Panc1 (cell line): ENCODE data around the gene MBTPS2. TPM values are rescaled to one million over a fixed set of nuclear protein-coding genes. Genes with fewer than 3 reads are reported as not detected.

Experiments used
- ATAC-seq: fragments of 200-7000 bp; cut with Tn5 transposase; 2 replicates; pipeline ENCODE4 v1.9.1; 2020; ENCODE audit warnings: mild to moderate bottlenecking, moderate library complexity
- BruUV-seq: library from RNA; stranded (reverse); fragments of 400-500 nt; replicated peaks from 2 replicates; lab custom pipeline; 2021; lab: Mats Ljungman, UMichigan
- CTCF ChIA-PET: fragments of 300-600 bp; sonication (Branson Sonifier 250); formaldehyde crosslinking; loops from one replicate; lab custom pipeline; 2022; ENCODE audit warnings: antibody characterized with exemption; lab: Charles Lee
- POLR2A ChIA-PET: fragments of 300-600 bp; sonication (Branson Sonifier 250); formaldehyde crosslinking; loops from one replicate; lab custom pipeline; 2022; ENCODE audit warnings: antibody characterized with exemption; lab: Charles Lee
- DNase-seq: peaks from one replicate; pipeline ENCODE4 v3.0.0-alpha.2; 2010; ENCODE audit warnings: low read depth, low spot score
- H3K27ac ChIP-seq: 2 replicates; pipeline ENCODE4 v1.5.1; 2011; ENCODE audit warnings: mild to moderate bottlenecking, low read length, inconsistent platforms
- H3K27me3 ChIP-seq: fragments of 200-500 bp; sonication (Bioruptor generic); 2 replicates; pipeline ENCODE4 v1.6.0; 2014; ENCODE audit warnings: low read length, inconsistent platforms; ENCODE audit not compliant: control insufficient read depth, insufficient read depth
- H3K36me3 ChIP-seq: fragments of 200-500 bp; sonication (Bioruptor generic); 2 replicates; pipeline ENCODE4 v1.5.1; 2014; ENCODE audit warnings: inconsistent platforms, mild to moderate bottlenecking, low read length, moderate library complexity; ENCODE audit not compliant: control insufficient read depth, insufficient read depth
- H3K4me1 ChIP-seq: 2 replicates; pipeline ENCODE4 v1.5.1; 2011; ENCODE audit warnings: inconsistent platforms, mild to moderate bottlenecking, low read length, moderate library complexity; ENCODE audit not compliant: control insufficient read depth, insufficient read depth
- H3K4me3 ChIP-seq, 2 experiments: 2 replicates each; pipeline ENCODE4 v1.5.1; 2011 to 2012; ENCODE audit warnings: low read depth in 2 of 2, low read length in 2 of 2, mild to moderate bottlenecking in 2 of 2, inconsistent platforms in 1 of 2, moderate library complexity in 1 of 2
- H3K9me3 ChIP-seq: fragments of 200-500 bp; sonication (Bioruptor generic); 2 replicates; pipeline ENCODE4 v1.5.1; 2014; ENCODE audit warnings: low read depth, mild to moderate bottlenecking, inconsistent platforms, low read length, moderate library complexity; ENCODE audit not compliant: control insufficient read depth, insufficient read depth
- CTCF ChIP-seq: fragments of 450-650 bp; IDR thresholded peaks from 2 replicates; pipeline ENCODE4 v1.5.1; 2017; ENCODE audit warnings: mild to moderate bottlenecking
- POLR2AphosphoS5 ChIP-seq: IDR thresholded peaks from 2 replicates; pipeline ENCODE4 v1.6.1; 2012; ENCODE audit warnings: mild to moderate bottlenecking, low read depth, low read length, moderate library complexity
- REST ChIP-seq, 2 experiments: IDR thresholded peaks; 2 replicates each; pipeline ENCODE4 v1.6.1; 2011 to 2012; ENCODE audit warnings: low read depth in 2 of 2, control low read depth in 1 of 2, low read length in 1 of 2, mild to moderate bottlenecking in 1 of 2, moderate library complexity in 1 of 2; ENCODE audit not compliant: insufficient read depth in 1 of 2
- SIN3A ChIP-seq: IDR thresholded peaks from 2 replicates; pipeline ENCODE4 v1.6.1; 2012; ENCODE audit warnings: low read depth, mild to moderate bottlenecking, low read length, moderate library complexity, borderline replicate concordance; ENCODE audit not compliant: insufficient read depth
- TCF7L2 ChIP-seq: IDR thresholded peaks from 2 replicates; pipeline ENCODE4 v1.6.1; 2011; ENCODE audit warnings: mild to moderate bottlenecking, low read depth, low read length, inconsistent platforms
- in situ Hi-C: cut with HindIII; loops from 2 replicates; pipeline ENCODE4 v1.10.0; 2016; ENCODE audit warnings: low sequenced_read_pairs, low pct_unique_long_range_greater_than_20kb
- intact Hi-C: fragments of 100-400 bp; cut with micrococcal nuclease; formaldehyde crosslinking; loops from one replicate; pipeline ENCODE4 v1.10.0; 2022; ENCODE audit not compliant: unreplicated experiment
- total RNA-seq: library from RNA; stranded (reverse); gene quantifications from one replicate; pipeline ENCODE4 v1.2.1, GENCODE V29; 2021; ENCODE audit not compliant: unreplicated experiment

The MBTPS2 gene
- total RNA-seq, 1 experiment from 2014 or later = 13.5 TPM

GRCh38 chrX:21881881-21882574, 42.6 kb downstream of the MBTPS2 start:
- POLR2A ChIA-PET = no interaction called here
- H3K27me3 ChIP-seq = no peaks in the 10 kb centered on the region
- BruUV-seq = no TSS peak
- DNase-seq (no peak), ATAC-seq (no peak)
- no peaks in the 10 kb centered on the region for H3K4me1 ChIP-seq
- CTCF ChIA-PET = no interaction called here
- no peak overlapping the region for H3K27ac ChIP-seq
- intact Hi-C loops (no loop called here), in situ Hi-C loops (no loop called here)
- no peak overlapping the region for H3K4me3 ChIP-seq
- H3K9me3 ChIP-seq = no peaks in the 10 kb centered on the region
- TF ChIP-seq TCF7L2 = no peak
- TF ChIP-seq CTCF = no peak
- TF ChIP-seq SIN3A = no peak
- no peak for TF ChIP-seq REST (IDR thresholded peaks at IDR 0.05; ENCODE audit: insufficient read depth in 1 of 2, low read depth in 2 of 2, low read length in 1 of 2)
- no peak for TF ChIP-seq POLR2AphosphoS5
- no peaks in the 10 kb centered on the region for H3K36me3 ChIP-seq

GRCh38 chrX:21883258-21883657, 43.8 kb downstream of the MBTPS2 start:
- H3K36me3 ChIP-seq = no peaks in the 10 kb centered on the region
- TF ChIP-seq TCF7L2 (no peak), CTCF (no peak), REST (IDR thresholded peaks at IDR 0.05; ENCODE audit: insufficient read depth in 1 of 2, low read depth in 2 of 2, low read length in 1 of 2) (no peak), SIN3A (no peak), POLR2AphosphoS5 (no peak)
- ChIA-PET CTCF (no interaction called here), POLR2A (no interaction called here)
- H3K9me3 ChIP-seq = no peaks in the 10 kb centered on the region
- intact Hi-C loops = no loop called here
- in situ Hi-C loops = no loop called here
- BruUV-seq = no TSS peak
- no peak overlapping the region for H3K27ac ChIP-seq
- H3K4me3 ChIP-seq = no peak overlapping the region
- DNase-seq (no peak), ATAC-seq (no peak)
- no peaks in the 10 kb centered on the region for H3K27me3 ChIP-seq
- no peaks in the 10 kb centered on the region for H3K4me1 ChIP-seq
